D721Med (cell line): ENCODE data around the gene MAGEA11.
"Not testable (repeated sequence)": the region's sequence is repeated elsewhere in the genome, so short reads cannot be mapped to it uniquely, and the experiment has no call there.

Experiments
- DNase-seq: peaks from one replicate; pipeline ENCODE4 v3.0.0; 2011; ENCODE audit warnings: low spot score; ENCODE audit not compliant: insufficient read length
- FAIRE-seq: peaks from 2 replicates; lab custom pipeline; 2011; peaks lifted over from hg19 to GRCh38; lab: Jason Lieb, UNC
- CTCF ChIP-seq: IDR thresholded peaks from 2 replicates; pipeline ENCODE4 v1.5.1; 2012; ENCODE audit warnings: mild to moderate bottlenecking, control low read depth; ENCODE audit not compliant: insufficient read depth; ENCODE audit errors: missing control alignments

The MAGEA11 gene

GRCh38 chrX:149713279-149714050, 1.6 kb downstream of the MAGEA11 start:
- FAIRE-seq: no peak
- no peak for DNase-seq
- TF ChIP-seq CTCF: no peak

DNA sequence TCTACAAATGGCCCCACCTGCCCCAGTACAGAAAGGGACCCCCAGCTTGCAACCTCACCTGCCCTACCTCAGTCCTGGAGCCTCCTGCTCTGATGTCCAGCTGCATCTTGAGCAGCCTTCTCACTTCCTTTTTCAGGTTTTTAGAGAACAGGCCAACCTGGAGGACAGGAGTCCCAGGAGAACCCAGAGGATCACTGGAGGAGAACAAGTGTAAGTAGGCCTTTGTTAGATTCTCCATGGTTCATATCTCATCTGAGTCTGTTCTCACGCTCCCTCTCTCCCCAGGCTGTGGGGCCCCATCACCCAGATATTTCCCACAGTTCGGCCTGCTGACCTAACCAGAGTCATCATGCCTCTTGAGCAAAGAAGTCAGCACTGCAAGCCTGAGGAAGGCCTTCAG, 3.6 kb downstream of the MAGEA11 start:
- no peak for TF ChIP-seq CTCF
- no peak for FAIRE-seq
- no peak for DNase-seq

- no peak for FAIRE-seq
- no peak for DNase-seq
- TF ChIP-seq CTCF: no peak
Measured at GRCh38 chrX:149716632-149717031, 4.8 kb downstream of the MAGEA11 start.

DNA sequence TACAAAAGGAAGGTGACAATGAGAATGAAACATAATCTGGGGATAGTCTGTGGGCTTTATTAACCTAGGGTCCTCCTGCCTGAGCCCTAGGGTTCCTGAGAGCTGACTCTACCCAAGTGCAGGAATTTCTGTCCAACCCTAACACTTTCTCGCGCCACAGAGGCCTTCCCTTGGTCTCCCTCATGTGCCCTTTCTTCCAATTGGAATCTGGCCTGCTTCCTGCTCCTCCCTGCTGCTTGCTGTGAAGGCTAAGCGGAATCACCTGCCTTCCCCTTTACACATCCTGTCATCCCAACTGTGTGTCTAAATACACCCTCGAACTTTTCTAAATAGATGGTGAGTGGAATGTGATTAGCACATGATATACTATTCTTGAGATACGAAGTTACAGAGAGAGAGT, 5.9 kb downstream of the MAGEA11 start:
- TF ChIP-seq CTCF: no peak
- FAIRE-seq (no peak), DNase-seq (no peak)

DNA sequence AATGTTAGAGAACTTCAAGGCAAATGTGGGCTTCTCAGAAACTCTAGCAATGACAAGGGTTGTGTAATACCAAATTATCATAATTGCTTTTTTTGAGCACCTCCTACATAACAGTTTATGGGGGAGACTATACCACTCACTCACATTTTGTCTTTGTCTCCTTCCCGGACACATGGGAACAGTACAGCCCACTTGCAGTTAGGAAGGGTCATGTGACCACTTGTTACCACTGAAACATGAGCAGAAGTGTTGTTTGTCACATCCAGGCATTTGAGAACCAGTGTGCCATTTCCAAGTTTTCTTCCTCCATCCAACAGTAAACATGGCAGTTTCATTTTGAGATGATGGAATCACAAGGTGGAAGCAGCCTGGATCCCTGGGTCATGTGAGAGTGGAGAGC, 6.9 kb downstream of the MAGEA11 start:
- no peak for FAIRE-seq
- no peak for TF ChIP-seq CTCF
- DNase-seq: no peak

- TF ChIP-seq CTCF: no peak
- FAIRE-seq (no peak), DNase-seq (no peak)
Measured at GRCh38 chrX:149720021-149720689, 8.3 kb downstream of the MAGEA11 start.

- not testable (repeated sequence) for FAIRE-seq, DNase-seq
Measured at GRCh38 chrX:149721241-149721640, 9.4 kb downstream of the MAGEA11 start.
